Measurements from ENCODE around the gene OIT3.
A peak's percentile ranks its signal among the peaks of the same experiment; 100 is the strongest.

The OIT3 gene

GRCh38 chr10:72893136-72893798 is at the start of gene OIT3:
Gene OIT3 (plus strand): TSS chr10:72893739. CDS start chr10:72893799, 60 bp downstream.
- DNase-seq (ENCODE audit: low spot score) = no peak

DNA sequence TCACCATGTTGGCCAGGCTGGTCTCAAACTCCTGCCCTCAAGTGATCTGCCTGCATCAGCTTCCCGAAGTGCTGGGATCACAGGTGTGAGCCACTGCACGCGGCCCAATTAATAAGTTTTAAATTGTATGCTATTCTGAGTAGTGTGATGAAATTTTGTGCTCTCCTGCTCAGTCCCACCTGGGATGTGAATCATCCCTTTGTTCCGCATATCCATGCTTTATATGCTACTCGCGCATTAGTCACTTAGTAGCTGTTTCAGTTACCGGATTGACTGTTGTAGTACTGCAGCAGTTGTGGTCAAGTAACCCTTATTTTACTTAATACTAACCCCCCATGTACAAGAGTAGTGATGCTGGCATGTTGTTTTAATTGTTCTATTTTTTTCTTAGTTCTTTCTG is 47.3 kb upstream of the OIT3 start:
- no peak for DNase-seq (ENCODE audit: low spot score)

DNA sequence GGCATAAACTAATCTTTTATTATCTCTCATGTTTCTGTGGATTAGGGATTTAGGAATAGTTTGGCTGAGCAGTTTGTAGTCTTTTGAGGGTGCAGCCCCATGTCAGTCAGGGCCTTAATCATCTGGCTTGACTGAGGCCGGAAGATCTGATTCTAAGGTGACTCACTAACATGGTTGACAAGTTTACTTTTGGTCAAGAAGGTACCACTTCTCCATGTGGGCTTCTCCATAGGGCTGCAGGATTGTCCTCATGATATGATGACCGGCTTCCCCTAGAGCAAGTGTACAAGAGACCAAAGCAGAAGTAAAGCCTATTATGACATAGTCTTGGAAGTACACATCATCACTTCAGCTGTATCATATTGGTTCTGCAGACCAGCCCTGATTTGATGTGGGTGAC is 45.9 kb upstream of the OIT3 start:
- DNase-seq (ENCODE audit: low spot score) = no peak

DNA sequence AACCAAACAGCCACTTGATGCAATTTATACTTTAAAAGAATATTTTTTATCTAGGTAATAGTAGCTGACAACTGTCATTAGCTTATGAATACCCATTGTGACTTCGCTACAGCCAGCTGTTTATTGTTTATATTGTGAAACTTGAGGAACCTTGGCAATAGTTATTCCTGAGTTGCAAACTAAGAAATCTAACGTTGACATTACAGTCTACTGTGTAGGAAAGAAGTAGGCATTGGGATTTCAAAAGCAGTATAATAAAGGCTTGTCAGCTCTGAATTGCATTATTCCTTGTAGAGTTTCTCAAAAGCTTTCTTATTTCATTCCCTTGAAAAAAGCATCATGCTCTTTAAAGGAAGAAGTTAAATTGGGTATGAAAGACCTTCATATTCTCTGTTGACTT is 42.7 kb upstream of the OIT3 start:
- no peak for DNase-seq (ENCODE audit: low spot score)

DNA sequence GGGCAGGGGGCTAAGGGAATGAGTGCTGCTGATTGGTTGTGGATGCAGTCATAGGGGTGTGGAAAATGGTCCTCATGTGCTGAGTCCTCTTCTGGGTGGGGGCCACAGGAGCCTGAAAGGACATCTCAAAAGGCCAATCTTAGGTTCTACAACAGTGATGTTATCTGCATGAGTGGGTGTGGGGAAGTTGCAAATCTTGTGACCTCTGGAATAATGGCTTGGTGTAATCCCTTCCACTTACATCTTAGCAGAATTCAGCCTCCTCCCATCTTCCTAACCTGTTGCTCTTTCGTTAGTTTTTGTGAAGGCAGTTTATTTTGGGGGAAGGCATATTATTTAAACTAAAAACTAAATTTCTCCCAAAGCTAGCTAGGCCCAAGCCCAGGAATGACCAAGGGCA is 42.0 kb upstream of the OIT3 start:
- DNase-seq (ENCODE audit: low spot score) = no peak

DNA sequence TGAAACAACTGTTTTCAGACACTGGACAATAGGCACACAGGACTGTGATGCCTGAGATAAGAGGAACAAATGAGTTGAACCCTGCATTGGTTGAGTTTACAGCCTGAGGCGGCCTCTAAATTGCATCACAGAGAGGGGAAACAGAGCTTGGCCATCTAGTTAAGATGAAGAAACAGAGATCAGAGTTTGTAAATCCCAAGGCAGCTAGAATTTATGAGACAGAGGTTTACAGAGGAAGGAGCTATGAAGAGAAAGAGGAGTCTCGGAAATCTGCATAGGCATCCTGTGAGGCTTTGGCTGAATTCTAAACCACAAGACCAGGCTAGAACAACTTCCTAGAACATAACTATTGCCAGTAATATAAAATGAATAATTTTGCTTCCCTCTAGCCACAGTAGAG is 41.0 kb upstream of the OIT3 start:
- DNase-seq (ENCODE audit: low spot score) = no peak

- no peak for DNase-seq (ENCODE audit: low spot score)
Observed at GRCh38 chr10:72855129-72855528, 38.4 kb upstream of the OIT3 start.

- DNase-seq (ENCODE audit: low spot score) = no peak
Observed at GRCh38 chr10:72855790-72856189, 37.7 kb upstream of the OIT3 start.

GRCh38 chr10:72858067-72858466 is 35.5 kb upstream of the OIT3 start:
- no peak for DNase-seq (ENCODE audit: low spot score)

DNA sequence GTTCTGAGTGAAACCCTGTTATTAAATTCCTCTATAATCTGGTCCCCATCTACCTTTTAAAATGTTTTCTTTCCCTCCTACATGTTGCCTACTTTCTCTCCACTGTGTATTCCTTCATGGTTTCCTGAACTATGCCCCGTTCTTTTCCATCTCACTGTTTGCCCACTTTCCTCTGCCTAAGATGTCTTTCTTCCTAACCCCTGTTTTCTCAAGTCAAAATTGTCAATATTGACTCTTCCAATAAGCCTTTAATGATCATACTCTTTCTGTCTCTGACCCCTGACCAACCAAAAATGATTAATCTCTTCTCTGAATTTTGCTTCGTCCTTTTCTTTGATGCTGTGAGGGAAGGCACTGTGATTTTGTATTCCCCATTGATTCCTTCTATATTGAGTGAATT is 30.6 kb upstream of the OIT3 start:
- no peak for DNase-seq (ENCODE audit: low spot score)

GRCh38 chr10:72875250-72876055 is 18.1 kb upstream of the OIT3 start:
- peak; percentile 11 for DNase-seq (ENCODE audit: low spot score)

- DNase-seq (ENCODE audit: low spot score) = no peak
Observed at GRCh38 chr10:72879245-72879644, 14.3 kb upstream of the OIT3 start.

- DNase-seq (ENCODE audit: low spot score) = no peak
Observed at GRCh38 chr10:72881291-72881690, 12.2 kb upstream of the OIT3 start.

DNA sequence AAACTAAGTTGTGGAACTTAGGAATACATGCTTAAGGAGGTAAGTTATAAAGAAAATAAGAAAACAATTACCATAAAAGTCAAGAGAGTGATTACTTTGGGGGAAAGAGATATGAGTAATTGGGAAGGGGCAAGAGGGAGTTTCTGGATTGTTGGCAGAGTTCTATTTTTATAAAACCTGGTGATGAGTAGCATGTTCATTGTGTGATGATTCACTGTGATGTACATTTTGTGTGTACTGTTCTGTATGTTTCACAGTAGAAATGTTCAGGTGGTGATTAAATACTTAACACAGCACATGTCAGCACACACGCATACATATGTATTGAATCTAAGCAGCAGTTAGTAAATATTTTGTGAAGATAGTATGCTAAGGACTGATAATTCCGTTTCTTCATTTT is 9.7 kb upstream of the OIT3 start:
- DNase-seq (ENCODE audit: low spot score) = no peak

GRCh38 chr10:72885953-72886352 is 7.6 kb upstream of the OIT3 start:
- DNase-seq (ENCODE audit: low spot score) = no peak

- no peak for DNase-seq (ENCODE audit: low spot score)
Observed at GRCh38 chr10:72886621-72887020, 6.9 kb upstream of the OIT3 start.

DNA sequence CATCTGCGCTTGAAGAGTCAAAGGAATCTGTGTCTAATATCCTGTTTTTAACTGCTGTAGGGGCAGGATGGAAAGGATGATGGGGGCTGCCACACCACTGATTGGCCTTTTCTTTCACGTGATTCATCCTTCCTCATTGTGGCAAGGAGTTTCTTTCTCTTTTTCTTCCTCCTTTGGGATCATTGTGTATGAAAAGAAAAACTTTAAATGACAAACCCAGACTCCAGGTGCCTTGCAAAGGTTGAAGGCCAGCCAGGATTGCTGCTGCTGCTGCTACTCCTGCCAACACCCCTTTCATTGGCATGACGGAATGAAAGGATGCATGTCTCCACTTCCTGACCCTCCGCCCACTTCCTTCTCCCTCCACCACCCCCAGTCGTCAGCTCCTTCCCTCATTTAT is 6.5 kb upstream of the OIT3 start:
- no peak for DNase-seq (ENCODE audit: low spot score)

DNA sequence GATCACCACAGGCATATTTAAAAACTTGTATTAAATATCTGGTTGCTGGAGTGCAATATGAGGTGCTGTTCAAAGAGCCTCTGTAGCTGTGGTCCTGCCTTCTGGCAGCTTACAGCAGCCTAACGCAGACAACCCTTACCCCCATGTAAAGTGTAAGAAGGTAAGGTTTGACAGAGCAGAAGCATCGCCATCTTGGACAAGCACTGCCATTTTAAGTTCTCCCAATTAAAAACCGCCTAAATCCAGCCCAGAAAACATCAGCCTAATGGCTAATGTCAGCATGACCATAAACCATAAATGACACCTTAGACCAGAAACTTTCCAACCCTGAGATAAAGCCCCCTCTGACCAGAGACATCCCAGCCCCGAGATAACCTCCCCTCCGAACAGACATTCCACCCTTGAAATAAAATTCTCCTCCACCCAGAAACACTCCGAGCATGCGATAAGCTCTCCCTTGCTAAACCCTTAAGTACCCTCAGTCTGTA is 5.3 kb upstream of the OIT3 start:
- no peak for DNase-seq (ENCODE audit: low spot score)

- no peak for DNase-seq (ENCODE audit: low spot score)
Observed at GRCh38 chr10:72889391-72889831, 4.1 kb upstream of the OIT3 start.

DNA sequence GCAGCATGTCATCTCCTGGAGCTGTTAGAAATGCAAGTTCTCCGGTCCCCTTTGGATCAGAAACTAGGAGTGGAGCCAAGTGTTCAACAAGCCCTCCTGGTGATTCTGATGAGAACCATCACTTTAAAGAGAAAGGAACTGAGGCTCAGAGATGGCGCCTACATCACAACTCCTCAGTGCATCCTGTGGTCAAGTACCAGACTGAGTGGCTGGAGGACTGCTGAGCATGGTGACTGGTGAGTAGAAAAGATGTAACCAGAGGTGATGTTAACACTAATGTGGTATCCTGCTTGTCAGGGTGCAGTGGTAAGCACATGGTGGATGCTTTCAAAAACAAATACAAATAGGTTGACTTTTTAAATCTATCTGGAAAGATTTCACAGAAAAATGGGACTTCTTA is 3.5 kb upstream of the OIT3 start:
- no peak for DNase-seq (ENCODE audit: low spot score)

- DNase-seq (ENCODE audit: low spot score) = no peak
Observed at GRCh38 chr10:72895236-72895850, 1.8 kb downstream of the OIT3 start.

DNA sequence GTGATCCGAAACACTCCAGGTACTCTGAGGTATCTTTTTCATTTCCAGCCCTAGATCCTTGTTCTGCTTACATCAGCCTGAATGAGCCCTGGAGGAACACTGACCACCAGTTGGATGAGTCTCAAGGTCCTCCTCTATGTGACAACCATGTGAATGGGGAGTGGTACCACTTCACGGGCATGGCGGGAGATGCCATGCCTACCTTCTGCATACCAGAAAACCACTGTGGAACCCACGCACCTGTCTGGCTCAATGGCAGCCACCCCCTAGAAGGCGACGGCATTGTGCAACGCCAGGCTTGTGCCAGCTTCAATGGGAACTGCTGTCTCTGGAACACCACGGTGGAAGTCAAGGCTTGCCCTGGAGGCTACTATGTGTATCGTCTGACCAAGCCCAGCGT is 5.1 kb downstream of the OIT3 start:
- no peak for DNase-seq (ENCODE audit: low spot score)

- no peak for DNase-seq (ENCODE audit: low spot score)
Observed at GRCh38 chr10:72899545-72899944, 6.0 kb downstream of the OIT3 start.
